ENCODE results near the gene UFD1. TPM values are rescaled to one million over a fixed set of nuclear protein-coding genes. Genes with fewer than 3 reads are reported as not detected.
"Not testable (repeated sequence)": the region's sequence is repeated elsewhere in the genome, so short reads cannot be mapped to it uniquely, and the experiment has no call there.

UFD1 gene
- total RNA-seq, 4 donors from 2014 or later = 27.9 to 56.1 (median 52.5) TPM

DNA sequence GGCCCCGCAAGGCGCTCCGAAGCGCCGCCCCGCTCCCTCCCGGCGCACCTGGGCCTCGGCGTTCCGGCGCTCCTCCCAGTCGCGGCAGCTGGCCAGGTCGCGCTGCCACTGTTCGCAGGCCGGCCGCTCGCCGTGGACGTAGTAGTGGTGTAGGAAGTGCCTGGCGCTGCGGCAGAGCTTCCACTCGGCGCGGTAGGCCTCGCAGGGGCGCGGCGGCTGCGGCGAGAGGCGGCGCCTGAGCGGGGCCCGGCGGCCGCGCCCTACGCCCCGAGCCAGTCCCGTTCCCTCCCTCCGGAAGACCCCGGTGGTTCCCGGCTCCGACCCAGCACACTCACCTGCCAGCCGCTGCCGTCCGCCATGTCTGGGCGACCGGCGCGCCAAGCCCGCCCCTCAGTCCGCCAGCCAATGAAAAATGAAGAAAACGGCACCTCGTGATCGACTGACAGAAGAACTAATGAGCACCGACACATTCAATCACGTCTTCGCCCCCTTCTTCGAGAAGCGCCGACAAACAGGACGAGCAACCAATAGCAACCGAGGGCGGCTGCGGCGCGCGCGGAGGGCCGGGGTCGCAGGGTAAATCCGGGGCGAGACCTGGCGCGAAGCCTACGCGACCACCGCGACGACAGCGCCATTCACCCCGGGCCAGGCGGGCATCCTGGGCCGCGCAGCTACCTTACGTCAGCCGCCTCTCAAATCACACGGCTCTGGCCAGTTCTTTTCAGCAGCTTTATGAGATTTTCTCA is 31.5 kb downstream of the UFD1 start, which contains the start of gene C22orf39:
TSS of gene C22orf39 (minus strand) at position 382 of the 746 bp plus-strand sequence. CDS start at position 359, 23 bp downstream.
- peak within 1 kb of the TSS; percentile 67 for H3K4me3 ChIP-seq
- H3K4me1 ChIP-seq = peaks cover 30% of the 10 kb centered on the region
- peak; percentile 94 for DNase-seq (ENCODE audit: low spot score in 2 of 2)
- H3K27ac ChIP-seq = peak within 1 kb of the TSS; percentile 93
- TF ChIP-seq POLR2A (IDR thresholded peaks at IDR 0.05) (peak in 1 of 2 donors; percentile 65), POLR2AphosphoS5 (IDR thresholded peaks at IDR 0.05) (peak in 1 of 3 donors; percentile 1), EP300 (IDR thresholded peaks at IDR 0.05) (no peak)
- H3K36me3 ChIP-seq = peaks cover 26% of the 10 kb centered on the region
- H3K9me3 ChIP-seq = no peaks in the 10 kb centered on the region
- no peaks in the 10 kb centered on the region for H3K27me3 ChIP-seq
- WGBS = 0% methylated on average over 46 of the region's 92 CpGs

DNA sequence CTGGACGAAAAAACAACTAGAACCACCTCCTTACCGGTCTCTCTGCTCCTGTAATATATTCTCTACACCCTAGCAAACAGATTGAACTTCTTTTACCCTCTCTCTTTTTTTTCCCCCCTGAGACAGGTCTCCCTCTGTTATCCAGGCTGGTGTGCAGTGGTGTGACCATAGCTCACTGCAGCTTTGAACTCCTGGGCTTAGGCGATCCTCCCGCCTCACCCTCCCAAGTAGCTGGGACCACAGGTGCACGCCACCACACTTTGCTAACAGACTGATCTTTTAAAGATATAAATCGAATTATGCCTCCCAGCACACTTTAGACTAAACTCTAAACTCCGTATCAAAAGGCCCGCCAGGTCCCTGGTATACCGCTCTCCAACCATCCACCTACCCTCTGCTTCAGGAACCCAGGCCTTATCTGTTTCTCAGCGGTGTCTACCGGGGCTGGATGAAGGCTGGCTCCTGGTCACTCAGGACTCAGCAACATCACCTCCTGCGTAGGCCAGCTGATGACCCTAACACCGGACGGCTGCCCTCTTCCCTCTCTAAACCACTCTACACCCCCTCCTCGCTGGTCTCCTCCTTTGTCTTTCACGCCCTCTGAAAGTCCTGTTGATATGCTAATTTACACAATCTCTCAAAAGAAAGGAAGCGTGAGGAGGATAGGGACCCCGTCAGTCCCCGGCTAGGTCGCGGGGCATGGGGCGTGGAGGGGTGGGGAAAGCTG is 32.2 kb downstream of the UFD1 start:
- DNase-seq (ENCODE audit: low spot score in 2 of 2) = no peak
- Histone ChIP-seq H3K4me3 (peak overlapping the region; percentile 67), H3K4me1 (peaks cover 30% of the 10 kb centered on the region), H3K36me3 (peaks cover 27% of the 10 kb centered on the region), H3K27me3 (no peaks in the 10 kb centered on the region), H3K27ac (peak overlapping the region; percentile 93), H3K9me3 (no peaks in the 10 kb centered on the region)
- TF ChIP-seq POLR2AphosphoS5 (IDR thresholded peaks at IDR 0.05) (no peak), EP300 (IDR thresholded peaks at IDR 0.05) (no peak), POLR2A (IDR thresholded peaks at IDR 0.05) (no peak)
- TF ChIP-seq, protein P1, sequence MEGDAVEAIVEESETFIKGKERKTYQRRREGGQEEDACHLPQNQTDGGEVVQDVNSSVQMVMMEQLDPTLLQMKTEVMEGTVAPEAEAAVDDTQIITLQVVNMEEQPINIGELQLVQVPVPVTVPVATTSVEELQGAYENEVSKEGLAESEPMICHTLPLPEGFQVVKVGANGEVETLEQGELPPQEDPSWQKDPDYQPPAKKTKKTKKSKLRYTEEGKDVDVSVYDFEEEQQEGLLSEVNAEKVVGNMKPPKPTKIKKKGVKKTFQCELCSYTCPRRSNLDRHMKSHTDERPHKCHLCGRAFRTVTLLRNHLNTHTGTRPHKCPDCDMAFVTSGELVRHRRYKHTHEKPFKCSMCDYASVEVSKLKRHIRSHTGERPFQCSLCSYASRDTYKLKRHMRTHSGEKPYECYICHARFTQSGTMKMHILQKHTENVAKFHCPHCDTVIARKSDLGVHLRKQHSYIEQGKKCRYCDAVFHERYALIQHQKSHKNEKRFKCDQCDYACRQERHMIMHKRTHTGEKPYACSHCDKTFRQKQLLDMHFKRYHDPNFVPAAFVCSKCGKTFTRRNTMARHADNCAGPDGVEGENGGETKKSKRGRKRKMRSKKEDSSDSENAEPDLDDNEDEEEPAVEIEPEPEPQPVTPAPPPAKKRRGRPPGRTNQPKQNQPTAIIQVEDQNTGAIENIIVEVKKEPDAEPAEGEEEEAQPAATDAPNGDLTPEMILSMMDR (IDR thresholded peaks at IDR 0.05) = no peak
- 16% methylated on average over 22 of the region's 22 CpGs for WGBS

DNA sequence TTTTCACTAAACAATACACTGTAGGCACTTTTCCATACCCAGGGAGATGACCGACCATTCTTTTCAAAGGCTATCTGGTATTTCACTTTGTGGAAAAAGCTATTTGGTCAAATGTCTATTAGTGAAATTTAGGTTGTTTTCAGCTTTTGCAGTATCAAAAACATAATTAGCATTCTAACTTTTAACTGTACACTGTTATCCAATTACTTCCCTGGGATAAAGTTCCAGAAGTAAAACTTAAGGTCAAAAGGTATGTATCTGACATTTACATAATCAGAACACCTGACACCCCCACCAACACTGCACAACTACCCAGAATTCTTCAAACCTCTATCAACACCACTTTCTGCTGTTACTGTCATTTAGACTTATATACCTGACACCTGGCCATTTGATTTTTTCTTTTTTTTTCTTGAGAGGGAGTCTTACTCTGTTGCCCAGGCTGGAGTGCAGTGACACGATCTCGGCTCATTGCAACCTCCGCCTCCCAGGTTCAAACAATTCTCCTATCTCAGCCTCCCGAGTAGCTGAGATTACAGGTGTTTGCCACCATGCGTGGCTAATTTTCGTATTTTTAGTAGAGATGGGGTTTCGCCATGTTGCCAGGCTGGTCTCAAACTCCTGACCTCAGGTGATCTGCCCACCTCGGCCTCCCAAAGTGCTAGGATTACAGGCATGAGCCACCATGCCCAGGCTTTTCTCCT is 33.6 kb downstream of the UFD1 start:
- not testable (repeated sequence) for H3K27me3 ChIP-seq; H3K4me3 ChIP-seq; H3K9me3 ChIP-seq; DNase-seq (ENCODE audit: low spot score in 2 of 2); H3K27ac ChIP-seq
- peaks cover 22% of the 10 kb centered on the region for H3K36me3 ChIP-seq
- WGBS = 91% methylated on average over 9 of the region's 9 CpGs
- peaks cover 30% of the 10 kb centered on the region for H3K4me1 ChIP-seq

DNA sequence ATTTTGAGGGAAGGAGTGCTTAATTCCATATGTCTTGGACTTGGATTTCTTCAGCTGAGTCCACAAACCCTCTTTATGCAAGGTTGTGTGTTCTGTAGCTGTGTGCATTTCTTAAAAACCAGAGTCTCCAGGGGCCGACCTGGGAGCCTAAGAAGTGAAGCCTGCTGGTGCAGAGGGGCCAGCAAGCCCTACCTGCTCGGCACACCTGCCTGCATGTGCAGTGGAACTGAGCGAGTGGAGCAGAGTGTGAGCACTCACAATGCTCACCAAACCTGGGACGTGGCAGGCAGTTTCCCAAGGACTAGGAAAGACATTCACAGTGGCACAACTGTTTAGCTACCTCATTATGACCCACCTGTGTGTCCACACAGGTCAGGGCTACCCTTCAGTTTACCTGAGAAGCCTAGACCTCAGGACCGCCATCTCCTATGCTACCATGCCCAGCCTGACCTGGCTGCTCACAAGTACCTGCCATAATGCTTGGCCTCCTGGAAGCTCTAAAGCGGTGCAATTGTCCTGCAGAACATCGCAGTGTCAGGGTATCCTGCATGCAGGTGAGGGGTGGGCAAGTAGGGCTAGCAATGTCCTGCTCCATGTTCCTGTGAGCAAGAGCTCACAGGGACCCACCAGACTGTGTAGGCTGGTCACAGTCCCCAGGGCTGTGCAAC is 35.3 kb downstream of the UFD1 start:
- TF ChIP-seq, protein P1 (IDR thresholded peaks at IDR 0.05) = no peak
- TF ChIP-seq EP300 (IDR thresholded peaks at IDR 0.05) = no peak
- TF ChIP-seq POLR2A (IDR thresholded peaks at IDR 0.05) = no peak
- no peak for TF ChIP-seq POLR2AphosphoS5 (IDR thresholded peaks at IDR 0.05)
- H3K9me3 ChIP-seq = no peaks in the 10 kb centered on the region

DNA sequence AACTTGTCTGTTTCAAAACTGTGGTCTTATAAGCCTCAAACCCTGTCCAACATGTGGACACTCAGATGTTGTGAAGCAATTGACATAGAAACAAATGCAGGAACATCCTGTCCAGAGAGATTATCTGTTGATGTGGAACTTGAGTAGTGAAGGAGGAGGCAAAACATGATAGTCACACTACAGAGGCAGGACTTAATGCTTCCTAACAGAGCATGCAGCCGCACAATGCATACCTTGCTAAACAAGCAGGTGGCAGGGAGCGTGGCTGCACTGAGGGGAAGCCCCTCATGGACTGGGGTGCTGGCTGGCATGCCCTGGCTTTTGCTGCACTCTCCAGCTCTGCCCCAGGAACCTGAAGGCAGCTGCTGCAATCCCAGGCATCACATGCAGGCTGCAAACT is 36.8 kb downstream of the UFD1 start:
- peaks cover 18% of the 10 kb centered on the region for H3K36me3 ChIP-seq
- 55% methylated on average over 2 of the region's 2 CpGs for WGBS
- no peak for DNase-seq (ENCODE audit: low spot score in 2 of 2)

More for the DNA sequence above, 35.3 kb downstream of the UFD1 start:
- Histone ChIP-seq H3K4me3 (no peak overlapping the region), H3K4me1 (peaks cover 27% of the 10 kb centered on the region), H3K27ac (no peak overlapping the region), H3K27me3 (no peaks in the 10 kb centered on the region), H3K36me3 (peaks cover 18% of the 10 kb centered on the region)
- WGBS = 68% methylated on average over 6 of the region's 7 CpGs
- no peak for DNase-seq (ENCODE audit: low spot score in 2 of 2)

More for the DNA sequence above, 36.8 kb downstream of the UFD1 start:
- no peaks in the 10 kb centered on the region for H3K9me3 ChIP-seq
- H3K4me3 ChIP-seq = no peak overlapping the region
- no peaks in the 10 kb centered on the region for H3K27me3 ChIP-seq
- peaks cover 19% of the 10 kb centered on the region for H3K4me1 ChIP-seq
- no peak overlapping the region for H3K27ac ChIP-seq
- TF ChIP-seq EP300 (IDR thresholded peaks at IDR 0.05) (no peak), POLR2AphosphoS5 (IDR thresholded peaks at IDR 0.05) (no peak), POLR2A (IDR thresholded peaks at IDR 0.05) (no peak)
- TF ChIP-seq, protein P1 (IDR thresholded peaks at IDR 0.05) = no peak
